Smooth muscle cell (in vitro differentiated cells): ENCODE results near the gene ZNF146. TPM values are rescaled to one million over a fixed set of nuclear protein-coding genes. Genes with fewer than 3 reads are reported as not detected.

Source experiments
- DNase-seq: peaks from one replicate; lab custom pipeline; 2025; ENCODE audit not compliant: unreplicated experiment; lab: John Stamatoyannopoulos, UW
- H2AFZ ChIP-seq: fragments of 200-600 bp; sonication (generic); 2 replicates; pipeline ENCODE4 v1.6.0; 2016; ENCODE audit warnings: antibody characterized with exemption, low read depth, mild to moderate bottlenecking
- H3F3A ChIP-seq: fragments of 200-600 bp; sonication (generic); 2 replicates; pipeline ENCODE4 v1.6.0; 2017; ENCODE audit warnings: antibody characterized with exemption, low read depth
- H3K27ac ChIP-seq: fragments of 200-600 bp; sonication (generic); 2 replicates; pipeline ENCODE4 v1.5.1; 2016; ENCODE audit warnings: low read depth, mild to moderate bottlenecking
- H3K27me3 ChIP-seq: fragments of 200-600 bp; sonication (generic); 2 replicates; pipeline ENCODE4 v1.6.1; 2016; ENCODE audit warnings: low read depth, mild to moderate bottlenecking
- H3K36me3 ChIP-seq: fragments of 200-600 bp; sonication (generic); 2 replicates; pipeline ENCODE4 v1.5.1; 2016; ENCODE audit warnings: low read depth
- H3K4me1 ChIP-seq: fragments of 200-600 bp; sonication (generic); 2 replicates; pipeline ENCODE4 v1.5.1; 2016; ENCODE audit warnings: low read depth
- H3K4me2 ChIP-seq: fragments of 200-600 bp; sonication (generic); 2 replicates; pipeline ENCODE4 v1.6.0; 2016; ENCODE audit warnings: mild to moderate bottlenecking
- H3K4me3 ChIP-seq: fragments of 200-600 bp; sonication (generic); 2 replicates; pipeline ENCODE4 v1.5.1; 2016; ENCODE audit warnings: mild to moderate bottlenecking
- H3K79me2 ChIP-seq: fragments of 200-600 bp; sonication (generic); 2 replicates; pipeline ENCODE4 v1.6.0; 2016; ENCODE audit warnings: low read depth, mild to moderate bottlenecking
- H3K9ac ChIP-seq: fragments of 200-600 bp; sonication (generic); 2 replicates; pipeline ENCODE4 v1.6.0; 2016; ENCODE audit warnings: low read depth
- H3K9me3 ChIP-seq: fragments of 200-600 bp; sonication (generic); replicated peaks from 2 replicates; pipeline ENCODE4 v1.5.1; 2016; ENCODE audit warnings: low read depth
- H4K20me1 ChIP-seq: fragments of 200-600 bp; sonication (generic); 2 replicates; pipeline ENCODE4 v1.6.0; 2016; ENCODE audit warnings: low read depth
- CTCF ChIP-seq: fragments of 200-600 bp; sonication (generic); IDR thresholded peaks from 2 replicates; pipeline ENCODE4 v1.5.1; 2017; ENCODE audit warnings: borderline replicate concordance, mild to moderate bottlenecking, antibody characterized with exemption; ENCODE audit not compliant: insufficient read depth, poor library complexity, severe bottlenecking
- WGBS: methylation state at CpG from one replicate; pipeline ENCODE4 v1.1.7; 2016; ENCODE audit warnings: low lambda C conversion rate; 5-methylcytosine and 5-hydroxymethylcytosine counted together
- polyA plus RNA-seq: library from polyadenylated mRNA; unstranded; fragments of >200 nt; fragmentation: Nextera tagmentation; extraction: Ambion mirVana; gene quantifications from 2 replicates; pipeline ENCODE4 v1.2.1, GENCODE V29; 2016
- total RNA-seq: library from RNA; depleted of rRNA; stranded (reverse); fragments of >200 nt; gene quantifications from 2 replicates; pipeline ENCODE4 v1.2.3, GENCODE V29; 2014

ZNF146 gene
- total and polyA plus RNA-seq, 2 experiments from 2014 or later: 49.4 to 161 TPM

DNA sequence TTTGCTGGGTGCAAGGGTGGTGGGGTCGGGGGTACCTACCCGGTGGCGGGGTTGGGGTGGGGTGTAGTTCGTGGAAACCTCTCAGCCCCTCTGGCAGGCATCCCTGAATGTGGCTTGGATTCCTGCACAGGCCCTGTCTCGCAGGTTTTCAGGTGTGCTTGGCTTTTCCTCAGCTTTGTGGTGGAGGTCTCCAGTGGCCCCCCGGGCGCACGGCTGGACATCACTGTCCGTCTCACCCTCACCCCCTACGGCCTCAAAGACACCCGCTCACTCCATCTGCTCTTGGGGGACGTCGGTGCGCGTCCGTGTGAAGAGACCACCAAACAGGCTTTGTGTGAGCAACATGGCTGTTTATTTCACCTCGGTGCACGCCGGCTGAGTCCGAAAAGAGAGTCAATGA is 44.3 kb downstream of the ZNF146 start:
- WGBS: 95% methylated on average over 20 of the region's 20 CpGs
- H3K27me3 ChIP-seq: no peaks in the 10 kb centered on the region
- no peak overlapping the region for H3K27ac ChIP-seq
- H3F3A ChIP-seq: no peaks in the 10 kb centered on the region
- no peaks in the 10 kb centered on the region for H3K79me2 ChIP-seq
- no peak overlapping the region for H3K9ac ChIP-seq
- no peaks in the 10 kb centered on the region for H3K9me3 ChIP-seq
- H3K36me3 ChIP-seq: no peaks in the 10 kb centered on the region
- no peak overlapping the region for H2AFZ ChIP-seq
- H3K4me3 ChIP-seq: no peak overlapping the region
- H3K4me2 ChIP-seq: no peak overlapping the region
- no peaks in the 10 kb centered on the region for H3K4me1 ChIP-seq
- no peak for DNase-seq
- H4K20me1 ChIP-seq: no peaks in the 10 kb centered on the region
- no peak for TF ChIP-seq CTCF

GRCh38 chr19:36265064-36265463 is 50.2 kb downstream of the ZNF146 start:
- no peak for TF ChIP-seq CTCF
- H3K9ac ChIP-seq: no peak overlapping the region
- no peaks in the 10 kb centered on the region for H3K79me2 ChIP-seq
- no peaks in the 10 kb centered on the region for H3K4me1 ChIP-seq
- 87% methylated on average over 4 of the region's 4 CpGs for WGBS
- DNase-seq: no peak
- H3K4me2 ChIP-seq: no peak overlapping the region
- H3K4me3 ChIP-seq: no peak overlapping the region
- no peaks in the 10 kb centered on the region for H3K36me3 ChIP-seq
- H3F3A ChIP-seq: no peaks in the 10 kb centered on the region
- no peak overlapping the region for H3K27ac ChIP-seq
- no peaks in the 10 kb centered on the region for H3K9me3 ChIP-seq
- H4K20me1 ChIP-seq: no peaks in the 10 kb centered on the region
- no peak overlapping the region for H2AFZ ChIP-seq
- no peaks in the 10 kb centered on the region for H3K27me3 ChIP-seq

- H3K9ac ChIP-seq: no peak overlapping the region
- no peaks in the 10 kb centered on the region for H3K79me2 ChIP-seq
- H3K27ac ChIP-seq: no peak overlapping the region
- TF ChIP-seq CTCF: no peak
- no peaks in the 10 kb centered on the region for H3K27me3 ChIP-seq
- WGBS: 95% methylated on average over 35 of the region's 35 CpGs
- no peaks in the 10 kb centered on the region for H3F3A ChIP-seq
- H3K36me3 ChIP-seq: no peaks in the 10 kb centered on the region
- no peak overlapping the region for H3K4me3 ChIP-seq
- no peaks in the 10 kb centered on the region for H3K9me3 ChIP-seq
- H2AFZ ChIP-seq: no peak overlapping the region
- no peaks in the 10 kb centered on the region for H3K4me1 ChIP-seq
- no peaks in the 10 kb centered on the region for H4K20me1 ChIP-seq
- H3K4me2 ChIP-seq: no peak overlapping the region
- no peak for DNase-seq
Observed at GRCh38 chr19:36265856-36266374, 51.0 kb downstream of the ZNF146 start.

DNA sequence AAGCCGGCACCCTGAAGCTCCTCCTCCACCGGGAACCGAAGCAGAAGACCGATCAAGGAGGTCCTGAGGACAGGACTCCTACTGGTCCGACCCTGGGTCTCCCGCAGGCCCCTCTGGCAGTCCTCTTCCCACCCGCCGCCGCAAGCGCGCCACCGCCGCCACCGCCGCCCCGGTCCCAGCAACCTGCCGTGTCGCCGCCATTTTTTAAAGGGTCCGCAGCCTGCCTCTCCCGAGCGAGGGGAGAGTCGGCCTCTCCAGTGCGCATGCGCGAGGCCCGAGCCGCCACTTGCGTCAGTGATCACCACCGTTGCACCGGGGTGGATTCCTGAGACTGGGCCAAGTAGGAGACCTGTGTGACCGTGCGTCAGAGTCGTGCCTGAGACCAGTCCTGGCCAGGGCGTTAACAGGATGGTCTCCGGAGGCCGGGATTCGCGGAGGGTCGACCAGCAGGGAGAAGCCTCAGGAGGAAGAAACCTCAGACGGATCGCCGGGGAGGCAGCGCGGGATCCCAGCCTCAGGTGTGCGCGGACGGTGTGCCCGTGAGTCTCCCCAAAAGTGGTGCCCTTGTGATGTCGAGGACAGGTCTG is 51.6 kb downstream of the ZNF146 start:
- Histone ChIP-seq H3K79me2 (no peaks in the 10 kb centered on the region), H3K27me3 (no peaks in the 10 kb centered on the region), H3F3A (no peaks in the 10 kb centered on the region), H3K9me3 (no peaks in the 10 kb centered on the region), H3K36me3 (no peaks in the 10 kb centered on the region), H3K9ac (no peak overlapping the region), H2AFZ (no peak overlapping the region), H3K4me2 (no peak overlapping the region), H3K27ac (no peak overlapping the region), H3K4me3 (no peak overlapping the region), H3K4me1 (no peaks in the 10 kb centered on the region), H4K20me1 (no peaks in the 10 kb centered on the region)
- 95% methylated on average over 50 of the region's 50 CpGs for WGBS
- no peak for TF ChIP-seq CTCF
- no peak for DNase-seq
